Activated T-cell treated with anti-CD3 and anti-CD28 coated beads, Interleukin-2, amount 50 U/mL, for 4 hours (primary cell): ENCODE results near the gene GRIN2A. TPM values are rescaled to one million over a fixed set of nuclear protein-coding genes. Genes with fewer than 3 reads are reported as not detected.

Experiments used
- ATAC-seq, 2 donors: fragments of 200-7000 bp; cut with Tn5 transposase; one replicate each; pipeline ENCODE4 v1.10.0; 2021
- DNase-seq: peaks from one replicate; pipeline ENCODE4 v3.0.0-alpha.2; 2020
- H3K27me3 Mint-ChIP-seq: one replicate; pipeline ENCODE4 v1.8.0; 2021; ENCODE audit warnings: low read depth, mixed read lengths
- H3K36me3 Mint-ChIP-seq: one replicate; pipeline ENCODE4 v1.8.0; 2022; ENCODE audit warnings: mixed read lengths; ENCODE audit not compliant: insufficient read depth
- H3K4me1 Mint-ChIP-seq: one replicate; pipeline ENCODE4 v1.8.0; 2021; ENCODE audit warnings: low read depth, mixed read lengths
- H3K4me3 Mint-ChIP-seq: one replicate; pipeline ENCODE4 v1.8.0; 2021; ENCODE audit warnings: mild to moderate bottlenecking, moderate library complexity, mixed read lengths
- H3K9me3 Mint-ChIP-seq: one replicate; pipeline ENCODE4 v1.8.0; 2021; ENCODE audit warnings: mixed read lengths
- total RNA-seq, 3 donors: library from RNA; stranded (reverse); gene quantifications; one replicate each; pipeline ENCODE4 v1.2.1, GENCODE V29; 2021

Gene GRIN2A
- total RNA-seq, 3 donors from 2014 or later = not detected

- Mint-ChIP-seq H3K36me3 (no peaks in the 10 kb centered on the region), H3K4me1 (no peaks in the 10 kb centered on the region), H3K9me3 (no peaks in the 10 kb centered on the region), H3K27me3 (peaks cover 10% of the 10 kb centered on the region), H3K4me3 (no peak overlapping the region)
- ATAC-seq = no peak
- DNase-seq = no peak
Observed at GRCh38 chr16:10205688-10206087, 23.5 kb upstream of the GRIN2A start.

DNA sequence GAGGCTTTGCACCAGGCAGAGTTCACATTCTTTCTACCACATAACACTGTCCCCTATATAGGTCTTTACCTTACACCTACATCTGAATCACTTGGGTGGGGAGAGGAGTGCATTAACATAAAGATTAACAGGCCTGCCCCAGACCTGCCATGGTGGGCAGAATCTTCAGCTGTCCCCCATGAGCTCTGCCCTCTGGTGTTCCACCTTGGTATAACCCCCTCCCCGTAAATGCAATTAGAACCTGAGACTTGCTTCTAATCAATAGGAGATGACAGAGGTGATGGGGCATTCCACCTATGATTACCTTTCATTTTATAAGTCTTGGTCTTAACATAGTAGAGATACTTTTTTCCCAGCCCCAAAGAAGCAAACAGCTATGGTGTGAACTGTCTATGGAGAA is 20.4 kb upstream of the GRIN2A start:
- peaks cover 2% of the 10 kb centered on the region for H3K27me3 Mint-ChIP-seq
- no peaks in the 10 kb centered on the region for H3K4me1 Mint-ChIP-seq
- H3K9me3 Mint-ChIP-seq = no peaks in the 10 kb centered on the region
- H3K36me3 Mint-ChIP-seq = no peaks in the 10 kb centered on the region
- ATAC-seq = no peak
- no peak for DNase-seq
- H3K4me3 Mint-ChIP-seq = no peak overlapping the region

GRCh38 chr16:10200637-10201586 is 18.7 kb upstream of the GRIN2A start:
- Mint-ChIP-seq H3K9me3 (no peaks in the 10 kb centered on the region), H3K4me1 (no peaks in the 10 kb centered on the region), H3K4me3 (no peak overlapping the region), H3K36me3 (no peaks in the 10 kb centered on the region), H3K27me3 (peaks cover 2% of the 10 kb centered on the region)
- no peak for DNase-seq
- ATAC-seq = no peak

- ATAC-seq (no peak), DNase-seq (no peak)
- Mint-ChIP-seq H3K36me3 (no peaks in the 10 kb centered on the region), H3K4me1 (no peaks in the 10 kb centered on the region), H3K9me3 (no peaks in the 10 kb centered on the region), H3K4me3 (no peak overlapping the region), H3K27me3 (peaks cover 2% of the 10 kb centered on the region)
Observed at GRCh38 chr16:10196999-10197398, 14.8 kb upstream of the GRIN2A start.

GRCh38 chr16:10191096-10191495 is 8.9 kb upstream of the GRIN2A start:
- H3K36me3 Mint-ChIP-seq = no peaks in the 10 kb centered on the region
- H3K9me3 Mint-ChIP-seq = no peaks in the 10 kb centered on the region
- peaks cover 7% of the 10 kb centered on the region for H3K27me3 Mint-ChIP-seq
- no peak for ATAC-seq
- DNase-seq = no peak
- H3K4me3 Mint-ChIP-seq = no peak overlapping the region
- no peaks in the 10 kb centered on the region for H3K4me1 Mint-ChIP-seq

- Mint-ChIP-seq H3K4me1 (no peaks in the 10 kb centered on the region), H3K27me3 (peaks cover 12% of the 10 kb centered on the region), H3K4me3 (no peak overlapping the region), H3K36me3 (no peaks in the 10 kb centered on the region), H3K9me3 (no peaks in the 10 kb centered on the region)
- DNase-seq (no peak), ATAC-seq (no peak)
Observed at GRCh38 chr16:10189861-10190390, 7.7 kb upstream of the GRIN2A start.

GRCh38 chr16:10188236-10188635 is 6.0 kb upstream of the GRIN2A start:
- peaks cover 2% of the 10 kb centered on the region for H3K4me1 Mint-ChIP-seq
- no peaks in the 10 kb centered on the region for H3K9me3 Mint-ChIP-seq
- no peak overlapping the region for H3K4me3 Mint-ChIP-seq
- DNase-seq = no peak
- H3K27me3 Mint-ChIP-seq = peaks cover 27% of the 10 kb centered on the region
- ATAC-seq = no peak
- no peaks in the 10 kb centered on the region for H3K36me3 Mint-ChIP-seq

DNA sequence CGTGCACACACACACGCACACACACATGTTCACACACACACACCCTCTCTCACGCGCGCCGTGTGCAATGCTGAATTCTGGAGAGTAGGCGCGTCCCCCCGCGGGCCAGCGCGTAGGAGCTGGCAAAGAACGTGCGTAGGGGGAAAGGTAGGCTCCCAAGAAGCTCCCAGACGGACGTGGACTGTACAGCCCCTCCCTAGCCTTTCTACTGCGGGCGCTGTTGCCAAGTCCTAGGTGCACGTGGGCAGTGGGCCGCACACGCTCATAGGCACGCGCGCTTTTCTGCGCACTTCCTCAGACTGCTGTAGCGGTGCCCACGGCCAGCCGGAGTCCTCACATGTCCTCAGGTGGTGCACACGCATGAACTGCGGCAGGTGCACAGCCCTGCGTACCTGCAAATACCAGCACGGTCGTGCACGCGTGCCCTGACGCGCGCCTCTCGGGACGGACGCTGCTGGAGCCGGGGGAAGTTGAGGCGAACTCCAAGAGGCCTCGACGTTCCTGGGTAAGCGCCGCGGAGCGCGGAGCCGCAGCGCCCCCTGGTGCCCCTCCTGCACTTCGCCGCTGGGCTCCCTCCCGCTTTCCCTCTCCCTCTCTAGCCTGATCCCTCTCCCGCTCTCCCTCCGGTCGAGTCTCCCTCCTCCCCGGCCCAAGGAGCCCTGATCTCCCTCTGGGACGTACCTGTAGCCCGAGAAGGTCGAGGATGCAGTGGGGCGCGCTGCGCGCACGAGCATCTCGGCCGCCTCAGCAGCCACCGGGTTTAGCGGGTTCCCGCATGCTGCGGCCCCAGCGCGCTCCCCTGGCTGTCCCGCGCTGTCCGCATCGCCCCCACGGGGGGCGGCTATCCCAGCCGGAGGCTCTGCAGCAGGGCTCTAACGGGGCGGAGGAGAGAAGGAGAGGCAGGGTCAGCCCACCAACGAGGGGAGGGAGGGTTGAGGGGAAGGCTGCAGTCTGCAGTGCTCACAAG is 749 bp downstream of the GRIN2A start:
- Mint-ChIP-seq H3K9me3 (no peaks in the 10 kb centered on the region), H3K4me3 (no peak overlapping the region), H3K36me3 (no peaks in the 10 kb centered on the region), H3K4me1 (peaks cover 14% of the 10 kb centered on the region), H3K27me3 (peaks cover 50% of the 10 kb centered on the region)
- DNase-seq (no peak), ATAC-seq (peak; percentile 54 to 72)

- Mint-ChIP-seq H3K4me1 (peaks cover 14% of the 10 kb centered on the region), H3K27me3 (peaks cover 53% of the 10 kb centered on the region), H3K36me3 (no peaks in the 10 kb centered on the region), H3K9me3 (no peaks in the 10 kb centered on the region), H3K4me3 (no peak overlapping the region)
- ATAC-seq (peak; percentile 35 to 49), DNase-seq (no peak)
Observed at GRCh38 chr16:10180771-10181163, 1.5 kb downstream of the GRIN2A start.

- Mint-ChIP-seq H3K4me1 (peaks cover 14% of the 10 kb centered on the region), H3K27me3 (peaks cover 51% of the 10 kb centered on the region), H3K36me3 (no peaks in the 10 kb centered on the region), H3K4me3 (peak overlapping the region; percentile 2), H3K9me3 (no peaks in the 10 kb centered on the region)
- ATAC-seq (no peak), DNase-seq (no peak)
Observed at GRCh38 chr16:10180042-10180770, 2.0 kb downstream of the GRIN2A start.

DNA sequence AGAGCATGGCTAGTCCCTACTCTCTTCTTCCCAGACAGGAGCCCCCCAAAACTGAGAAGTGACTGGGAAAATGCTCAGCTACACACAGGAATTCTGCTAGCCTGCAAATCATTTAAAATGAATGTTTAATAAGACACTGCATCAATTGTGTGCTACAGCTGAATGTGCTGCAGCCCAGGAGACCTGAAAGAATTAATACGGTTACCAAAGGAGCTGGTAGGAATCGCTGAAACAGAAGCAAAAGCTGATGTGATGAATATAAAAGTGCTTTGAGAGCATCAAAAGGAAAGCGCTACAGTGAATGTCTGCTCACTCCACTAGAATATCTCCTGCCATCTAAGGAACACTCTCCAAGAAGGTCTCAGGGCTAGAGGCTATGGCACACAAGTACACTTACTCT is 3.7 kb downstream of the GRIN2A start:
- peaks cover 13% of the 10 kb centered on the region for H3K4me1 Mint-ChIP-seq
- ATAC-seq = no peak
- peaks cover 35% of the 10 kb centered on the region for H3K27me3 Mint-ChIP-seq
- no peak overlapping the region for H3K4me3 Mint-ChIP-seq
- no peak for DNase-seq
- no peaks in the 10 kb centered on the region for H3K36me3 Mint-ChIP-seq
- H3K9me3 Mint-ChIP-seq = no peaks in the 10 kb centered on the region

DNA sequence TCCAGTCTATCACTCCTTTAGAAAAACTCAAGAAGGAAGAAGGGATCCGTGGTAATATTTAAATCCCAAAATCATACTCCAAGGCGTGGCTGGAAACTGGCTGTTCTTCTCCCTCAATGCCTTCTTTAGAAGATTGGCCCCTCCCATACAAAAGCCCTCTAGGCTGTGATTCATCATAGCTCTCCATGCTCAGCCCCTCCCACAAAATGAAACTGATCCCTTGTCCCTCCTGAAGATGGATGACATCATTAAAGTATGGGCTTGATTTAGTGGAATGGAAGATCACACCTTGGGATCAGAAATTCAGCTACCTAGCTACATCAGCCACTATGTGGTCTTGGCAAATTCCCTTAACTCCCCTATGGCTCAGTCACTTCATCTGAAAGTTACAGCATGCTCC is 4.1 kb downstream of the GRIN2A start:
- no peak for DNase-seq
- no peaks in the 10 kb centered on the region for H3K36me3 Mint-ChIP-seq
- H3K4me3 Mint-ChIP-seq = no peak overlapping the region
- peaks cover 33% of the 10 kb centered on the region for H3K27me3 Mint-ChIP-seq
- H3K4me1 Mint-ChIP-seq = peaks cover 12% of the 10 kb centered on the region
- no peak for ATAC-seq
- no peaks in the 10 kb centered on the region for H3K9me3 Mint-ChIP-seq

DNA sequence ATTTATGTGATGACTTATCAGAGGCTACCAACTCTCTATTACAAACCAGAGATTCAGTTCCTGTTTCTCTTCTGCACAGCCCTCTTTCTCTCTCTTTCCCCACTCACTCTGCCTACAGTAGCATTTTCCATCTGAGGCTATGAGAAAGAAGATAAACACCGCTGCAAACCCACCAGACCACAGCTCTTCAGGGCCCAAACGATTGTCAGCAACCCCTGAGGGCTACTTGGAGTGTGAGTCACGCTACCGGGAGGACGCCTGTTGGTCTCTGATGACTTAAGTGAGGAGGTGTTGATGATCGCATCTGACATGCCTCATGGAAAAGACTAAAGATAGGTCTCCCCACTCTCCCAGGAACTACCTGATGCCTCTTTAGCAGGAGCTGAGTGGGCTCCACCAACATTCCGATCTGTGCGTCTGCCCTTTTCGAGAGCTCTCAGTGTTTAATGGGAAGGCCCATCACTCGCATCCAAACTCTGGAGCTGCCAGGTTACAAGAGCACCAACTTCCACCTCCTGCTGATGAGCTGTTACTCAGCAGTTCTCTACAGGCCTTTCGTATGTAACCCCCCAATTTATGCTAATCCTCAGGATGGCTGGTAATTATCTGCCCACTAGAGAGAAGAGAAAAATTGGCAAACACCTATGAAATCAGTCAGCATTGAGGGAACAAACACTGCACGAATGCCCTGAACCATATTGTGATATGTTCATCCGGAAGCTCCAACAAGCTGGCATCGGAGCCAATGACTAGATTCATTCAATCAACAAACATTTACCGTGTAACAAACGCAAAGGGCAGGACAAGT is 9.2 kb downstream of the GRIN2A start:
- H3K27me3 Mint-ChIP-seq = peaks cover 10% of the 10 kb centered on the region
- no peaks in the 10 kb centered on the region for H3K36me3 Mint-ChIP-seq
- no peak for DNase-seq
- no peak for ATAC-seq
- peaks cover 7% of the 10 kb centered on the region for H3K9me3 Mint-ChIP-seq
- no peak overlapping the region for H3K4me3 Mint-ChIP-seq
- no peaks in the 10 kb centered on the region for H3K4me1 Mint-ChIP-seq
